Gastroesophageal sphincter (tissue), 4 donors: ENCODE measurements around the gene MRPS23. TPM values are rescaled to one million over a fixed set of nuclear protein-coding genes. Genes with fewer than 3 reads are reported as not detected.
A peak's percentile ranks its signal among the peaks of the same experiment; 100 is the strongest.

Experiments
- ATAC-seq: fragments of 150-250 bp; one replicate; pipeline ENCODE4 v1.9.1; 2016; ENCODE audit warnings: mild to moderate bottlenecking, moderate library complexity
- H3K27ac ChIP-seq, 4 donors: fragments of 200-600 bp; sonication (generic) in 3 of 4; 1 replicate in 3 of 4; 2 replicates in 1 of 4; pipeline ENCODE4 v1.5.1; 2016 to 2019
- H3K27me3 ChIP-seq: fragments of 200-600 bp; sonication (generic); one replicate; pipeline ENCODE4 v1.5.1; 2019
- H3K36me3 ChIP-seq, 2 donors: fragments of 200-600 bp; sonication (generic); one replicate each; pipeline ENCODE4 v1.5.1; 2019; ENCODE audit warnings: control low read depth in 1 of 2
- H3K4me1 ChIP-seq, 3 donors: fragments of 200-600 bp; sonication (generic); 1 replicate in 2 of 3; 2 replicates in 1 of 3; pipeline ENCODE4 v1.5.1; 2016 to 2019; ENCODE audit warnings: control low read depth in 2 of 3
- H3K4me3 ChIP-seq, 2 donors: fragments of 200-600 bp; sonication (generic); one replicate each; pipeline ENCODE4 v1.5.1; 2019; ENCODE audit warnings: mild to moderate bottlenecking in 1 of 2, moderate library complexity in 1 of 2
- H3K9me3 ChIP-seq, 3 donors: fragments of 200-600 bp; sonication (generic); one replicate each; pipeline ENCODE4 v1.5.1; 2017 to 2019; ENCODE audit warnings: control low read depth in 2 of 3
- EP300 ChIP-seq: sonication (generic); formaldehyde crosslinking; IDR thresholded peaks from one replicate; pipeline ENCODE4 v1.6.1; 2017; ENCODE audit warnings: antibody characterized with exemption, mild to moderate bottlenecking
- POLR2A ChIP-seq, 2 donors: fragments of 450-650 bp; IDR thresholded peaks; one replicate each; pipeline ENCODE4 v1.6.1; 2017; ENCODE audit warnings: antibody characterized with exemption in 2 of 2, mild to moderate bottlenecking in 2 of 2, moderate library complexity in 1 of 2
- POLR2AphosphoS5 ChIP-seq: sonication (generic); formaldehyde crosslinking; IDR thresholded peaks from one replicate; pipeline ENCODE4 v1.6.1; 2017; ENCODE audit warnings: antibody characterized with exemption
- WGBS, 2 donors: methylation state at CpG; one replicate each; pipeline ENCODE4 v1.1.5; 2018; ENCODE audit warnings: low coverage in 1 of 2; 5-methylcytosine and 5-hydroxymethylcytosine counted together
- total RNA-seq, 4 donors: library from RNA; depleted of rRNA; stranded (reverse); fragments of >200 nt; gene quantifications; one replicate each; pipeline ENCODE4 v1.1.0, GENCODE V29; 2016
- TF ChIP-seq, protein P1 (sequence below), 4 experiments: fragments of 200-600 bp in 2 of 4; fragments of 450-650 bp in 2 of 4; sonication (generic) in 1 of 4; IDR thresholded peaks; one replicate each; pipeline ENCODE4 v1.5.1; 2017 to 2019; ENCODE audit warnings: antibody characterized with exemption in 4 of 4, mild to moderate bottlenecking in 2 of 4, moderate library complexity in 2 of 4

The MRPS23 gene
- total RNA-seq, 4 donors from 2014 or later, result 23.0 to 24.8 (median 24.5) TPM

DNA sequence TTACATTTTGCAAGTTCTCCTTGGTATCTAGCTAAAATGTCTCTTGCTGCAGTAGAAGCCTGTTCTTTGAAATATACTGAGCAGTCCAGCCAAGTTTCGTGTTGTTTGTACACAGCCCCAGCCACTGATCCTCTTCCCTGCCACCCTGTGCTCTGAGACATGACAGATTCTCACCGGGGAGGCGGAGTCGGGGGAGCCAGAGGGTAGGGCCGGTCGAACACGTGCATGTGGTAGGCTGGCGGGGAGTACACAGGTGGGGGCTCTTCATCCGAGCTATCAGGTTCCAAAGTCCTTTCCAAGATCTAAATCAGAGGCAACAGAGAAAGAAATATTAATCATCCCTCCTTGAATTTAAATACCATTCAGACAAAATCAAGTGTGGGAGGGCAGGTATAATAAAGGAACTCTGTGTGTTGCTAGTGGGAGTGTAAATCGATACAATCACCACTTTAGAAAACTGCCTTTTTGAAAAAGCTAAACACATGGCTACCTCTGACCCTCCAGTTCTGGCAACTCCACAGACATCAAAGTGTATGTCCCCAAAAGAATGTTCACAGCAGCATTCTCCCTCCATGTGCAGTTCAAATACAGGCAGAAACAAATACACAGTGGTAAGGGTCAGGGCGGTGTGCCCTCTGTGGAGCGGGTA, 29.7 kb upstream of the MRPS23 start:
- no peaks in the 10 kb centered on the region for H3K27me3 ChIP-seq
- H3K4me1 ChIP-seq, result peaks cover 17 to 82% (median 58%) of the 10 kb centered on the region in 3 donors
- no peak overlapping the region for H3K4me3 ChIP-seq
- peaks cover 0 to 37% of the 10 kb centered on the region in 2 donors for H3K36me3 ChIP-seq
- TF ChIP-seq POLR2A (IDR thresholded peaks at IDR 0.05), result no peak
- TF ChIP-seq POLR2AphosphoS5, result no peak
- TF ChIP-seq, protein P1, sequence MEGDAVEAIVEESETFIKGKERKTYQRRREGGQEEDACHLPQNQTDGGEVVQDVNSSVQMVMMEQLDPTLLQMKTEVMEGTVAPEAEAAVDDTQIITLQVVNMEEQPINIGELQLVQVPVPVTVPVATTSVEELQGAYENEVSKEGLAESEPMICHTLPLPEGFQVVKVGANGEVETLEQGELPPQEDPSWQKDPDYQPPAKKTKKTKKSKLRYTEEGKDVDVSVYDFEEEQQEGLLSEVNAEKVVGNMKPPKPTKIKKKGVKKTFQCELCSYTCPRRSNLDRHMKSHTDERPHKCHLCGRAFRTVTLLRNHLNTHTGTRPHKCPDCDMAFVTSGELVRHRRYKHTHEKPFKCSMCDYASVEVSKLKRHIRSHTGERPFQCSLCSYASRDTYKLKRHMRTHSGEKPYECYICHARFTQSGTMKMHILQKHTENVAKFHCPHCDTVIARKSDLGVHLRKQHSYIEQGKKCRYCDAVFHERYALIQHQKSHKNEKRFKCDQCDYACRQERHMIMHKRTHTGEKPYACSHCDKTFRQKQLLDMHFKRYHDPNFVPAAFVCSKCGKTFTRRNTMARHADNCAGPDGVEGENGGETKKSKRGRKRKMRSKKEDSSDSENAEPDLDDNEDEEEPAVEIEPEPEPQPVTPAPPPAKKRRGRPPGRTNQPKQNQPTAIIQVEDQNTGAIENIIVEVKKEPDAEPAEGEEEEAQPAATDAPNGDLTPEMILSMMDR (IDR thresholded peaks at IDR 0.05), result no peak
- TF ChIP-seq EP300, result no peak
- ATAC-seq, result no peak
- peak overlapping the region; percentile 56 to 99 (median 89) for H3K27ac ChIP-seq
- no peaks in the 10 kb centered on the region for H3K9me3 ChIP-seq
- 39 to 41% methylated on average over 3 to 5 of the region's 12 CpGs for WGBS, 2 donors

DNA sequence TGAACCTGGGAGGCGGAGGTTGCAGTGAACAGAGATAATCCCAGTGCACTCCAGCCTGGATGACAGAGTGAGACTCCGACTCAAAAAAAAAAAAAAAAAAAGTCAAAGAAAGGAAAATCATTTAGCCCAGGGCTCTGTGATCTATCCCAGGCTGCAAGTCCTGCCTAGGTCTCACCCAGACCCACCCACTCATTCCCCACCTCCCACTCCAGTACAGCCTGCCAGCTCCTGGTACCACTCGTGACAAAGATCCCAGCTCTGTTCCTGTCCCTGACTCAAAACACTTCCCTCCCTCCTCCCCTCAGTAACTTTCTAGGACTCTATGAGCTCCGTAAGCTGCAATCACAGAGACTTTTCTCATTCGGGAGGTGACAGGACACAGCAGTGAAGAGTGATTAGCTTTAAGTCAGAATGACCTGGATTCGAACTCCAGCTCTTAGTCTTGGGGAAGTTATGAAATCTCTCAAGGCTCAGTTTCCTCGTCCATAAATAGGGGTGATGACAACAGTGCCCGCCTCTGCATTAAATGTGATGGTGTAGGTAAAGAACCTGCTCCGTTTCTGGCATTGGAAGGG, 28.0 kb upstream of the MRPS23 start:
- Histone ChIP-seq H3K36me3 (peaks cover 0 to 31% of the 10 kb centered on the region in 2 donors), H3K4me3 (no peak overlapping the region), H3K27ac (peak overlapping the region; percentile 56 to 99 (median 89)), H3K4me1 (peaks cover 21 to 99% (median 74%) of the 10 kb centered on the region in 3 donors), H3K27me3 (no peaks in the 10 kb centered on the region), H3K9me3 (no peaks in the 10 kb centered on the region)
- TF ChIP-seq POLR2A (IDR thresholded peaks at IDR 0.05) (no peak), EP300 (no peak), POLR2AphosphoS5 (no peak)
- TF ChIP-seq, protein P1 (IDR thresholded peaks at IDR 0.05), result no peak
- 31 to 46% methylated on average over 7 of the region's 9 CpGs for WGBS, 2 donors
- ATAC-seq, result no peak

DNA sequence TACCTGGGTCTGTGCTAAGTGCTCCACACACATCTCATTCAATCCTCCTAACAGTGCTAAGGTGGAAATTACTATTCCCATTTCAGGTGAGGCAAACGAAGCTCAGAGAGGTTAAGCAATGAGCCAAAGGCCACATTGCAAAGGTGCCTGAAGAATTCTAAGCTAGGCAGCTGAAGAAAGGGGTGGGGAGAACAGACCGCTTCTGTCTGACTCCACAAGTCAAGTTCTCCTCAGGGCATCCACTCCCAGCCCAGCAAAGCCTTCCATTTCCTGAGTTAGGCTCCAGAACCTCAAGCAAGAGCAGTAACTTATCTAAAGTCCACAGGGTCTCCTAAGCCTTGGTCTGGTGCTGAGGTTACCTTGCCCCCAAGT, 27.0 kb upstream of the MRPS23 start:
- no peak overlapping the region for H3K4me3 ChIP-seq
- H3K4me1 ChIP-seq, result peaks cover 16 to 100% (median 70%) of the 10 kb centered on the region in 3 donors
- H3K36me3 ChIP-seq, result peaks cover 0 to 36% of the 10 kb centered on the region in 2 donors
- peak overlapping the region; percentile 93 to 99 (median 96) for H3K27ac ChIP-seq
- ATAC-seq, result no peak
- 60% methylated on average over 2 of the region's 2 CpGs; no CpG with 5 or more reads in 1 of the 2 donors for WGBS, 2 donors
- TF ChIP-seq POLR2AphosphoS5 (no peak), EP300 (no peak), POLR2A (IDR thresholded peaks at IDR 0.05) (no peak)
- TF ChIP-seq, protein P1 (IDR thresholded peaks at IDR 0.05), result no peak
- H3K9me3 ChIP-seq, result no peaks in the 10 kb centered on the region
- no peaks in the 10 kb centered on the region for H3K27me3 ChIP-seq

DNA sequence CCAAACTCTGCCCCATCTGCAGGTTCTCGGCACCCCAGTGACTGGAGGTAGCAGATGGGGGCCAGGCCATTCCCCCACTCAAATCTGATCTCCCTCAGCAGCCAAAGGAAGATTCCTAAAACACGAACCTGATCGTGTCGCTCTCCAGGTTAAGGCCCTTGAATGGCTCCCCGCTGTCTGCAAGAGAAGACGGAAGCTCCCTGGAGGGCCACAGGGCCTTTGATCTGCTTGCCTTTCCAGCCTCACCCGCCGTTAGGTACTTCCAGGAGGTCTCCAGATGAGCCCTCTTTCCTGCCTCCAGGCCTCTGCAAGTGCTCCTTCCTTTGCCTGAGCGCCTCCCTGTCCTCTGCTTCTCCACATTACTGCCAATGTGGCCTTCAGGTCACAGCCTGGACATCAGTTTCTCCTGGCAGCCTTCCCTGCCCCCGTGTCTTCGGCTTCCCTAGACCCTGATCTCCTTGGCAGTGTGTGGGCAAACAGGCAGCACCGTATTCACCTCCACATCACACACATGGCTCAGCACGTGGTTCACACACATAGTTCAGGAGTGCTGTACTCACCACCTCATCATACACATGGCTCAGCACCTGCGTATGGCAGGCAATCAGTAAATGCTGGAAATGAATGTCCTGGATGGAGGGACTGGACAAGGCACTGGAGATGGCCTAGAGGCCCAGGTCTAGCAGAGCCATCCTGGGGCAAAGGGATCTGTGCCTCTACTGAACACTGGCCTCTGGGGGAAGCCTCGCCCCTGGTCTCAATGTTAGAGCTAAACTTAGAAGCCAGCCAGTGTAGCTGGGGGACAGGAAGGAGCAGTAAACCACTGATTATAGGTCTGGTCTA, 26.4 kb upstream of the MRPS23 start:
- H3K27me3 ChIP-seq, result no peaks in the 10 kb centered on the region
- WGBS, 2 donors, result 66% methylated on average over 9 of the region's 15 CpGs; no CpG with 5 or more reads in 1 of the 2 donors
- TF ChIP-seq, protein P1 (IDR thresholded peaks at IDR 0.05), result no peak
- TF ChIP-seq POLR2AphosphoS5, result no peak
- no peak for TF ChIP-seq POLR2A (IDR thresholded peaks at IDR 0.05)
- TF ChIP-seq EP300, result no peak
- no peak overlapping the region for H3K4me3 ChIP-seq
- peak overlapping the region; percentile 93 to 99 (median 96) for H3K27ac ChIP-seq
- peaks cover 13 to 100% (median 64%) of the 10 kb centered on the region in 3 donors for H3K4me1 ChIP-seq
- ATAC-seq, result no peak
- H3K36me3 ChIP-seq, result peaks cover 0 to 42% of the 10 kb centered on the region in 2 donors
- no peaks in the 10 kb centered on the region for H3K9me3 ChIP-seq
